ENCODE results near the gene CLCA2. TPM values are rescaled to one million over a fixed set of nuclear protein-coding genes. Genes with fewer than 3 reads are reported as not detected.

The CLCA2 gene
- polyA plus RNA-seq, 1 of the 3 experiments (the other 2 are of a cell fraction): 0.02 TPM

- no peak for TF ChIP-seq EZH2phosphoT487 (IDR thresholded peaks at IDR 0.05; ENCODE audit: borderline replicate concordance, low read depth)
These were observed 80.1 kb downstream of the CLCA2 start (continued) for GRCh38 chr1:86504137-86504479.

- no peaks in the 10 kb centered on the region for H3K36me3 ChIP-seq (replicated peaks in 1 of 2; ENCODE audit: control insufficient read depth in 1 of 2, insufficient read depth in 2 of 2, low read length in 1 of 2)
- no peak overlapping the region for H3K9ac ChIP-seq
- no peaks in the 10 kb centered on the region for H3K27me3 ChIP-seq (ENCODE audit: insufficient read depth)
- H2AFZ ChIP-seq (ENCODE audit: low read depth): no peak overlapping the region
- H3K4me1 ChIP-seq (ENCODE audit: control insufficient read depth in 1 of 2, insufficient read depth in 2 of 2, low read depth in 1 of 2, low read length in 1 of 2): no peaks in the 10 kb centered on the region; a peak in 1 of 4 replicates
- no peak overlapping the region for H3K27ac ChIP-seq (ENCODE audit: low read depth in 2 of 2, low read length in 1 of 2)
- peaks cover 5% of the 10 kb centered on the region for H3F3A ChIP-seq (replicated peaks; ENCODE audit: insufficient read depth)
- H3K79me2 ChIP-seq (ENCODE audit: insufficient read depth): no peaks in the 10 kb centered on the region
- ChIA-PET POLR2A (no interaction called here), CTCF (interaction anchor here (0.6 to 5.3 kb wide), 6 partner anchors 16 to 580 kb away, joined by 3 to 25 read pairs (median 4); partner anchors contain the start of gene SH3GLB1)
- no peak overlapping the region for H3K4me2 ChIP-seq
- WGBS (ENCODE audit: low lambda C conversion rate): 81% methylated on average over 9 of the region's 9 CpGs
- TF ChIP-seq RXRA (IDR thresholded peaks at IDR 0.05; ENCODE audit: borderline replicate concordance, low read depth) (no peak), MXI1 (IDR thresholded peaks at IDR 0.05; ENCODE audit: low read depth, low read length) (no peak), RFX5 (IDR thresholded peaks at IDR 0.05; ENCODE audit: low read length) (no peak), NFIC (IDR thresholded peaks at IDR 0.05; ENCODE audit: borderline replicate concordance) (no peak), RCOR1 (IDR thresholded peaks at IDR 0.05; ENCODE audit: low read length) (no peak), FOXM1 (IDR thresholded peaks at IDR 0.05; ENCODE audit: low read depth) (no peak), MAX (IDR thresholded peaks at IDR 0.05; ENCODE audit: low read depth) (no peak), FOXJ3 (CRISPR knock-in tag; IDR thresholded peaks at IDR 0.05) (no peak), USF2 (IDR thresholded peaks at IDR 0.05; ENCODE audit: borderline replicate concordance, low read depth, low read length) (no peak), CHD2 (IDR thresholded peaks at IDR 0.05; ENCODE audit: low read length, partially characterized antibody) (no peak), RAD21 (IDR thresholded peaks at IDR 0.05; ENCODE audit: low read length) (no peak), EZH2phosphoT487 (IDR thresholded peaks at IDR 0.05; ENCODE audit: borderline replicate concordance, low read depth) (no peak), TEAD4 (IDR thresholded peaks at IDR 0.05; ENCODE audit: borderline replicate concordance, insufficient read depth) (no peak), TAF1 (IDR thresholded peaks at IDR 0.05; ENCODE audit: borderline replicate concordance, low read depth, low read length) (no peak), TCF12 (IDR thresholded peaks at IDR 0.05) (no peak)
- H3K9me3 ChIP-seq: no peaks in the 10 kb centered on the region
- DNase-seq: no peak
- H3K9me2 ChIP-seq: no peaks in the 10 kb centered on the region
- no peak overlapping the region for H3K4me3 ChIP-seq (ENCODE audit: low read depth in 2 of 2, low read length in 1 of 2)
- no peaks in the 10 kb centered on the region for H4K20me1 ChIP-seq (ENCODE audit: insufficient read depth)
These were observed 81.1 kb downstream of the CLCA2 start for GRCh38 chr1:86504895-86505563.

- H4K20me1 ChIP-seq (ENCODE audit: insufficient read depth): no peaks in the 10 kb centered on the region
- H3K4me1 ChIP-seq (ENCODE audit: control insufficient read depth in 1 of 2, insufficient read depth in 2 of 2, low read depth in 1 of 2, low read length in 1 of 2): no peaks in the 10 kb centered on the region; a peak in 1 of 4 replicates
- no peak overlapping the region for H3K27ac ChIP-seq (ENCODE audit: low read depth in 2 of 2, low read length in 1 of 2)
- H3K27me3 ChIP-seq (ENCODE audit: insufficient read depth): no peaks in the 10 kb centered on the region
- no peaks in the 10 kb centered on the region for H3F3A ChIP-seq (replicated peaks; ENCODE audit: insufficient read depth)
- H3K9me2 ChIP-seq: no peaks in the 10 kb centered on the region
- no peak overlapping the region for H3K4me3 ChIP-seq (ENCODE audit: low read depth in 2 of 2, low read length in 1 of 2)
- H3K79me2 ChIP-seq (ENCODE audit: insufficient read depth): no peaks in the 10 kb centered on the region
- POLR2A ChIA-PET: no interaction called here
- CTCF ChIA-PET: interaction anchor here (1.2 to 5.3 kb wide), 4 partner anchors 16 to 199 kb away, joined by 3 to 25 read pairs (median 8); partner anchors contain the start of gene SH3GLB1
- no peak for TF ChIP-seq NRF1 (IDR thresholded peaks at IDR 0.05; ENCODE audit: low read depth, low read length)
- TF ChIP-seq REST (IDR thresholded peaks at IDR 0.05; ENCODE audit: low read depth, low read length): no peak
- no peak for TF ChIP-seq USF1 (IDR thresholded peaks at IDR 0.05; ENCODE audit: borderline replicate concordance, low read depth)
- TF ChIP-seq POLR2AphosphoS5 (IDR thresholded peaks at IDR 0.05; ENCODE audit: low read depth, low read length): no peak
- no peak for TF ChIP-seq RXRA (IDR thresholded peaks at IDR 0.05; ENCODE audit: borderline replicate concordance, low read depth)
- H3K36me3 ChIP-seq (replicated peaks in 1 of 2; ENCODE audit: control insufficient read depth in 1 of 2, insufficient read depth in 2 of 2, low read length in 1 of 2): no peaks in the 10 kb centered on the region
- no peak overlapping the region for H3K4me2 ChIP-seq
- H3K9ac ChIP-seq: no peak overlapping the region
- no peak overlapping the region for H2AFZ ChIP-seq (ENCODE audit: low read depth)
- WGBS (ENCODE audit: low lambda C conversion rate): 51% methylated on average over 4 of the region's 4 CpGs
- DNase-seq: no peak
- H3K9me3 ChIP-seq: no peaks in the 10 kb centered on the region
These were observed 81.6 kb downstream of the CLCA2 start for GRCh38 chr1:86505564-86505902.

Measured in SK-N-SH (cell line).